Caco-2 (cell line): Measurements from ENCODE around the gene ADAMTSL1. TPM values are rescaled to one million over a fixed set of nuclear protein-coding genes. Genes with fewer than 3 reads are reported as not detected.

Experiments
- BruUV-seq: library from RNA; stranded (reverse); fragments of 400-500 nt; replicated peaks from 2 replicates; lab custom pipeline; 2021; lab: Mats Ljungman, UMichigan
- CTCF ChIA-PET: fragments of 300-600 bp; sonication (Branson Sonifier 250); formaldehyde crosslinking; loops from one replicate; lab custom pipeline; 2022; ENCODE audit warnings: antibody characterized with exemption; lab: Charles Lee
- POLR2A ChIA-PET: fragments of 300-600 bp; sonication (Branson Sonifier 250); formaldehyde crosslinking; loops from one replicate; lab custom pipeline; 2022; ENCODE audit warnings: antibody characterized with exemption; lab: Charles Lee
- DNase-seq, 2 experiments: peaks; one replicate each; pipeline versions ENCODE4 v3.0.0 to v3.0.0-alpha.2; 2020 to 2022
- H3K27me3 ChIP-seq: replicated peaks from 2 replicates; pipeline ENCODE4 v1.6.0; 2011; ENCODE audit warnings: low read length; ENCODE audit not compliant: control insufficient read depth, insufficient read depth
- H3K36me3 ChIP-seq: 2 replicates; pipeline ENCODE4 v1.5.1; 2011; ENCODE audit warnings: low read length; ENCODE audit not compliant: control insufficient read depth, insufficient read depth
- H3K4me1 ChIP-seq: fragments of 250-450 bp; sonication (Bioruptor Pico); 2 replicates; pipeline ENCODE4 v1.5.1; 2020; ENCODE audit warnings: mild to moderate bottlenecking
- H3K4me3 ChIP-seq: 2 replicates; pipeline ENCODE4 v1.5.1; 2011; ENCODE audit warnings: low read depth, mild to moderate bottlenecking, control low read depth, low read length
- H3K9me3 ChIP-seq: fragments of 250-450 bp; sonication (Bioruptor Pico); 2 replicates; pipeline ENCODE4 v1.5.1; 2020; ENCODE audit warnings: mild to moderate bottlenecking, moderate library complexity
- H3K27ac Mint-ChIP-seq: one replicate; pipeline ENCODE4 v1.8.0; 2022; ENCODE audit warnings: mixed read lengths; ENCODE audit not compliant: unreplicated experiment
- H3K27me3 Mint-ChIP-seq: one replicate; pipeline ENCODE4 v1.8.0; 2022; ENCODE audit warnings: mixed read lengths; ENCODE audit not compliant: insufficient read depth, unreplicated experiment
- H3K36me3 Mint-ChIP-seq: one replicate; pipeline ENCODE4 v1.8.0; 2022; ENCODE audit warnings: mild to moderate bottlenecking, mixed read lengths; ENCODE audit not compliant: insufficient read depth, unreplicated experiment
- H3K4me1 Mint-ChIP-seq: one replicate; pipeline ENCODE4 v1.8.0; 2022; ENCODE audit warnings: low read depth, mixed read lengths; ENCODE audit not compliant: unreplicated experiment
- H3K4me3 Mint-ChIP-seq: one replicate; pipeline ENCODE4 v1.8.0; 2022; ENCODE audit warnings: mild to moderate bottlenecking, moderate library complexity, mixed read lengths; ENCODE audit not compliant: unreplicated experiment
- H3K9me3 Mint-ChIP-seq: one replicate; pipeline ENCODE4 v1.8.0; 2022; ENCODE audit warnings: mixed read lengths; ENCODE audit not compliant: unreplicated experiment
- CTCF ChIP-seq, 2 experiments: fragments of 200-600 bp in 1 of 2; IDR thresholded peaks; 1 replicate in 1 of 2; 2 replicates in 1 of 2; pipeline versions ENCODE4 v1.5.1 to v1.8.0; 2011 to 2022; ENCODE audit warnings: antibody characterized with exemption in 1 of 2, control low read depth in 1 of 2, inconsistent platforms in 1 of 2, low read depth in 1 of 2, low read length in 1 of 2, mild to moderate bottlenecking in 1 of 2, moderate library complexity in 1 of 2; ENCODE audit not compliant: insufficient read depth in 1 of 2, severe bottlenecking in 1 of 2, unreplicated experiment in 1 of 2
- intact Hi-C: fragments of 100-400 bp; cut with micrococcal nuclease; formaldehyde crosslinking; loops from one replicate; pipeline ENCODE4 v1.10.0; 2022; ENCODE audit not compliant: unreplicated experiment
- total RNA-seq: library from RNA; stranded (reverse); gene quantifications from 2 replicates; pipeline ENCODE4 v1.2.3, GENCODE V29; 2022

ADAMTSL1 gene
- total RNA-seq, 1 experiment from 2014 or later, result not detected

- H3K4me3 ChIP-seq, result no peak overlapping the region
- no peaks in the 10 kb centered on the region for H3K36me3 ChIP-seq
- ChIA-PET POLR2A (no interaction called here), CTCF (no interaction called here)
- H3K27me3 ChIP-seq, result no peaks in the 10 kb centered on the region
- no peak for DNase-seq
- TF ChIP-seq CTCF (IDR thresholded peaks at IDR 0.05; ENCODE audit: insufficient read depth in 1 of 2, low read depth in 1 of 2, low read length in 1 of 2, severe bottlenecking in 1 of 2, unreplicated experiment in 1 of 2), result no peak
- Mint-ChIP-seq H3K9me3 (peaks cover 10% of the 10 kb centered on the region), H3K27me3 (peaks cover 6% of the 10 kb centered on the region), H3K36me3 (no peaks in the 10 kb centered on the region), H3K4me1 (no peaks in the 10 kb centered on the region), H3K4me3 (no peak overlapping the region), H3K27ac (no peak overlapping the region)
- no peaks in the 10 kb centered on the region for H3K9me3 ChIP-seq
- H3K4me1 ChIP-seq, result no peaks in the 10 kb centered on the region
- intact Hi-C loops, result no loop called here
- BruUV-seq, result no TSS peak
Observed at GRCh38 chr9:18472841-18473251, 1.1 kb upstream of the ADAMTSL1 start.

GRCh38 chr9:18474783-18475182, 830 bp downstream of the ADAMTSL1 start:
- TF ChIP-seq CTCF (IDR thresholded peaks at IDR 0.05; ENCODE audit: insufficient read depth in 1 of 2, low read depth in 1 of 2, low read length in 1 of 2, severe bottlenecking in 1 of 2, unreplicated experiment in 1 of 2), result no peak
- Mint-ChIP-seq H3K27me3 (peaks cover 6% of the 10 kb centered on the region), H3K27ac (no peak overlapping the region), H3K9me3 (peaks cover 3% of the 10 kb centered on the region), H3K4me1 (no peaks in the 10 kb centered on the region), H3K36me3 (no peaks in the 10 kb centered on the region), H3K4me3 (no peak overlapping the region)
- ChIA-PET CTCF (no interaction called here), POLR2A (no interaction called here)
- Histone ChIP-seq H3K4me3 (no peak overlapping the region), H3K36me3 (no peaks in the 10 kb centered on the region), H3K9me3 (no peaks in the 10 kb centered on the region), H3K27me3 (no peaks in the 10 kb centered on the region), H3K4me1 (no peaks in the 10 kb centered on the region)
- no TSS peak for BruUV-seq
- DNase-seq, result no peak
- intact Hi-C loops, result no loop called here

- no peaks in the 10 kb centered on the region for H3K27me3 ChIP-seq
- intact Hi-C loops, result no loop called here
- Mint-ChIP-seq H3K9me3 (no peaks in the 10 kb centered on the region), H3K27me3 (peaks cover 8% of the 10 kb centered on the region), H3K4me3 (no peak overlapping the region), H3K4me1 (no peaks in the 10 kb centered on the region), H3K27ac (no peak overlapping the region), H3K36me3 (no peaks in the 10 kb centered on the region)
- H3K4me3 ChIP-seq, result no peak overlapping the region
- TF ChIP-seq CTCF (IDR thresholded peaks at IDR 0.05; ENCODE audit: insufficient read depth in 1 of 2, low read depth in 1 of 2, low read length in 1 of 2, severe bottlenecking in 1 of 2, unreplicated experiment in 1 of 2), result no peak
- ChIA-PET CTCF (no interaction called here), POLR2A (no interaction called here)
- no peak for DNase-seq
- no peaks in the 10 kb centered on the region for H3K9me3 ChIP-seq
- no peaks in the 10 kb centered on the region for H3K36me3 ChIP-seq
- BruUV-seq, result no TSS peak
- no peaks in the 10 kb centered on the region for H3K4me1 ChIP-seq
Observed at GRCh38 chr9:18477121-18477660, 3.2 kb downstream of the ADAMTSL1 start.
